Fibroblast of mammary gland (primary cell): ENCODE data around the gene PSME1.

ENCODE experiments used
- DNase-seq: peaks from one replicate; pipeline ENCODE4 v3.0.0-alpha.2; 2010; ENCODE audit warnings: low read depth
- H3K4me3 ChIP-seq: 2 replicates; pipeline ENCODE4 v1.5.1; 2011; ENCODE audit warnings: low read depth, mild to moderate bottlenecking, low read length, moderate library complexity; ENCODE audit not compliant: control insufficient read depth
- CTCF ChIP-seq: conservative IDR thresholded peaks from 2 replicates; pipeline ENCODE4 v1.5.1; 2011; ENCODE audit warnings: low read depth, low read length, inconsistent platforms; ENCODE audit not compliant: control insufficient read depth, insufficient read depth

Gene PSME1

GRCh38 chr14:24172261-24172860, 36.4 kb downstream of the PSME1 start:
- peak overlapping the region; percentile 9 for H3K4me3 ChIP-seq
- DNase-seq = no peak
- TF ChIP-seq CTCF = no peak

- no peak for DNase-seq
Measured at GRCh38 chr14:24172871-24173281, 36.9 kb downstream of the PSME1 start.

GRCh38 chr14:24176599-24176998, 40.6 kb downstream of the PSME1 start:
- TF ChIP-seq CTCF = no peak
- no peak overlapping the region for H3K4me3 ChIP-seq
- DNase-seq = no peak

More at GRCh38 chr14:24172871-24173281, 36.9 kb downstream of the PSME1 start:
- no peak for TF ChIP-seq CTCF
- no peak overlapping the region for H3K4me3 ChIP-seq

- TF ChIP-seq CTCF = no peak
- DNase-seq = no peak
- H3K4me3 ChIP-seq = no peak overlapping the region
Measured at GRCh38 chr14:24177041-24177825, 41.2 kb downstream of the PSME1 start.

- no peak for TF ChIP-seq CTCF
- no peak for DNase-seq
- H3K4me3 ChIP-seq = no peak overlapping the region
Measured at GRCh38 chr14:24177891-24178290, 41.9 kb downstream of the PSME1 start.

- no peak overlapping the region for H3K4me3 ChIP-seq
- no peak for DNase-seq
- no peak for TF ChIP-seq CTCF
Measured at GRCh38 chr14:24178399-24179178, 42.6 kb downstream of the PSME1 start.
